ENCODE data around the gene HDAC1.

HDAC1 gene

DNA sequence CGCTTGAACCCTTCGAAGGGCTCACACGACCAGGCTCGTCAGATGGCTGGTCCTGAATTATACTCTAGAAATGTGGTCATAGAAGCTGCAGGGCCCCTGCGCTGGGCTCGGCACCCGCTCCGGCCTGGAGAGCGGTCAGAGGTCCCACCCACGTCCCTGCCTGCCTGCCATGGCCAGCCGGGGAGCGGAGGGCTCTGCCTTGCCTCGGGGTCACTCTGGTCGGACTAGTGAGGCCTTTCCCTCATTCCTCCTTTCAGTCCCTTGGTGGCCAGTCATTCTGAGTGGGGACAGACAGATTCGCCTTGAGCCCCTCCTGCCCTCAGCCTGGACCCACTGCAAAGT, 44.7 kb downstream of the HDAC1 start:
- Histone ChIP-seq H3K9me3 (ENCODE audit: control insufficient read depth, low read length) (no peaks in the 10 kb centered on the region), H3K4me3 (ENCODE audit: insufficient read depth, low read depth, low read length) (peak overlapping the region; percentile 70), H3K27me3 (ENCODE audit: control insufficient read depth, insufficient read depth, low read length, poor library complexity, severe bottlenecking) (no peaks in the 10 kb centered on the region), H3K4me1 (ENCODE audit: control insufficient read depth, insufficient read depth, low read length) (peaks cover 36% of the 10 kb centered on the region), H3K27ac (ENCODE audit: insufficient read depth, low read depth, low read length, poor library complexity, severe bottlenecking) (no peak overlapping the region), H3K36me3 (ENCODE audit: control insufficient read depth, insufficient read depth, low read length) (peaks cover 26% of the 10 kb centered on the region)
- 31% methylated on average over 15 of the region's 15 CpGs for WGBS, 2 experiments

DNA sequence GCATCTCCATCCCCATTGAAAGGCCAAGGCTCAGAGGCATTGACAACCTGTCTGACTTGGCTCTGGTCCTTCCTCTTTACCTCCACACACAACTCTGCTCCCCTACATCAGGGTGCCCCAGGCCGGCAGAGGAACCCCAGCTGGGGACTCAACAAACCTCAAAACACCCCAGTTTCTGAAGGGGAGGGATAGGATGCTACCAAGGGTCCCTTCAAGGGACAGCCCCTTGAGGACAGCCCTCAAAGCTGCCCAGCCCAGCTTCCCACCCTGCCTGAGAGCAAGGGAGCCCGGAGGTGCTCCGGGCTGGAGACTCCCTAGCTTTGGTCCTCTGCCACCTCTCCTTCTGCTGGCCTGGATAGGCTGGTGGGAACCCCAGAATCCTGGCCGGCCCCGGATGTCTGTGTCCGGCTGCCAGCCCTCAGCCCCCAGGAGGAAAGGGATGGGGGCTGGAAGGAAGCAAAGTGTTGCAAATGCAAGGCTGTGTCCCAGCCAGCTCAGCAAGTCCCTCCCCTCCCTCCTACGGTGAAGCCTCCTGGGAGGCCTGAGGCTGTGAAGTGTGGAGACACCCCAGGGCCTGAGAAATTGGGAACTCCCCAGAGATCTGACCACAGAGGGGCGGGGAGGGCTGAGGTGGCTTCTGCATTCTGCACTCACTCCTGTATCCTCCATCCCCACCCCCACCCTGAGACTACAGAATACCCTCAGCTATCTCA, 45.2 kb downstream of the HDAC1 start:
- 74 to 76% methylated on average over 8 of the region's 8 CpGs for WGBS, 2 experiments
- no peak overlapping the region for H3K4me3 ChIP-seq (ENCODE audit: insufficient read depth, low read depth, low read length)
- no peaks in the 10 kb centered on the region for H3K9me3 ChIP-seq (ENCODE audit: control insufficient read depth, low read length)
- H3K4me1 ChIP-seq (ENCODE audit: control insufficient read depth, insufficient read depth, low read length): peaks cover 36% of the 10 kb centered on the region
- H3K27ac ChIP-seq (ENCODE audit: insufficient read depth, low read depth, low read length, poor library complexity, severe bottlenecking): no peak overlapping the region
- H3K27me3 ChIP-seq (ENCODE audit: control insufficient read depth, insufficient read depth, low read length, poor library complexity, severe bottlenecking): no peaks in the 10 kb centered on the region
- H3K36me3 ChIP-seq (ENCODE audit: control insufficient read depth, insufficient read depth, low read length): peaks cover 23% of the 10 kb centered on the region

DNA sequence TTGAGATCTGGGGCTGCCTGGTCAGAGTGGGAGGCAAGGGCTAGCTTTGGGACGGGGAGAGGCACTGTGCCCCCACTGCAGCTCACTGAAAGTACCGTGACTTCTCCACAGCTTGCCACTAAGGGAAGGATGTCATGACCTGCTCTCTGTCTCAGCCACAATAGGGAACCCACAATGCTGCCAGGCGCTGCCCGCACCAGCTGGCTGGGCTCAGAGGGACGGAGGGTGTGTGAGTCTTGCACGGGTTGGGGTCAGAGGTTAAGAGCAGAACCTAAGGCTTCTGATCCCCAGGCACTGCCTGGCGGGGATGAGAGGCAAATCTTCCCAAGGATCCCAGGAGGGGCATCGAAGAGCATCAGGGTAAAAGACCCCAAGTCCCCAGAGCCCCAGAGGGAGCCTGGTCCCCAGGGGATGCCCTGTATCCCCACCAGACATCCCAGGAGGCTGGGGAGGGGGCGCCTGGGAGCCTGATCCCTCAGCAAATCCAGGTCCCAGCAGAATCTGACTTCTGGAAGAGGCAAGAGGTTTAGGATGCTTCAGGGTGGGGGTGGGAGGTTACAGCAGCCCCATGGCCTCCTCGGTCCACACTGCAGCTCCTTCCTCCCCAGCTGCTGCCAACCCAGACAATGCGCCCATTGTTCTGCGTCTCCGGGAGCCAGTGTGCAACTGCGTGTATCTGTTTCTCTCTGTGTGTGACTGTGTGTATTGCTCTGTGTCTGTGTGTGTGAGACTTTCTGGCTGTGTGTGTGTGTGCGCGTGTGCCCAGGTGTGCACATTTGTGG, 46.2 kb downstream of the HDAC1 start:
- H3K4me1 ChIP-seq (ENCODE audit: control insufficient read depth, insufficient read depth, low read length): peaks cover 36% of the 10 kb centered on the region
- H3K36me3 ChIP-seq (ENCODE audit: control insufficient read depth, insufficient read depth, low read length): peaks cover 18% of the 10 kb centered on the region
- no peaks in the 10 kb centered on the region for H3K9me3 ChIP-seq (ENCODE audit: control insufficient read depth, low read length)
- H3K4me3 ChIP-seq (ENCODE audit: insufficient read depth, low read depth, low read length): no peak overlapping the region
- H3K27me3 ChIP-seq (ENCODE audit: control insufficient read depth, insufficient read depth, low read length, poor library complexity, severe bottlenecking): no peaks in the 10 kb centered on the region
- H3K27ac ChIP-seq (ENCODE audit: insufficient read depth, low read depth, low read length, poor library complexity, severe bottlenecking): peak overlapping the region; percentile 74
- WGBS, 2 experiments: 57 to 63% methylated on average over 16 of the region's 16 CpGs

DNA sequence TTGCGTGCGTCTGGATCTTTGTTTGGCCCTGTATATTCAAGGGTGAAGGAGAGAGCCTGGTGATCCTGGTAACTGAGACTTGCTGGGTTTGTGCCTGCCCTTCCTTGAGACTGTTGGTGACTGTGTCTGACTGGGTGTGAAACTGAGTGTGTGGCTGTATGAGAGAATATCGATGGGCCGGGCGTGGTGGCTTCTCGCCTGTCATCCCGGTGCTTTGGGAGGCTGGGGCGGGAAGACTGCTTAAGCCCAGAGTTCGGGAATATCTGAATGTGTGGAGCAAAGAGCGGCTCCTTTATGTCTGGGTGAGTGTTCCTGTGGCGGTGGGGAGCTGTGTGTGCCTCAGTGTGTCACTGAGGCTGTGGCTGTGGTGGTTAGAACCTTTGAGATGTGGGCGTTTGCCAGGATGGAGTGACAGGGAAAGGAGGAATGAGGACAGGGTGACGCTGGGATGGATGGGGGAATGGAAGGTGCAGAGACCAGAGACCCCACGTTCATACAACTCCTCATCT, 46.8 kb downstream of the HDAC1 start:
- Histone ChIP-seq H3K4me3 (ENCODE audit: insufficient read depth, low read depth, low read length) (no peak overlapping the region), H3K27me3 (ENCODE audit: control insufficient read depth, insufficient read depth, low read length, poor library complexity, severe bottlenecking) (no peaks in the 10 kb centered on the region), H3K36me3 (ENCODE audit: control insufficient read depth, insufficient read depth, low read length) (peaks cover 11% of the 10 kb centered on the region), H3K9me3 (ENCODE audit: control insufficient read depth, low read length) (no peaks in the 10 kb centered on the region), H3K27ac (ENCODE audit: insufficient read depth, low read depth, low read length, poor library complexity, severe bottlenecking) (peak overlapping the region; percentile 74), H3K4me1 (ENCODE audit: control insufficient read depth, insufficient read depth, low read length) (peaks cover 30% of the 10 kb centered on the region)
- WGBS, 2 experiments: 91 to 92% methylated on average over 14 of the region's 14 CpGs

DNA sequence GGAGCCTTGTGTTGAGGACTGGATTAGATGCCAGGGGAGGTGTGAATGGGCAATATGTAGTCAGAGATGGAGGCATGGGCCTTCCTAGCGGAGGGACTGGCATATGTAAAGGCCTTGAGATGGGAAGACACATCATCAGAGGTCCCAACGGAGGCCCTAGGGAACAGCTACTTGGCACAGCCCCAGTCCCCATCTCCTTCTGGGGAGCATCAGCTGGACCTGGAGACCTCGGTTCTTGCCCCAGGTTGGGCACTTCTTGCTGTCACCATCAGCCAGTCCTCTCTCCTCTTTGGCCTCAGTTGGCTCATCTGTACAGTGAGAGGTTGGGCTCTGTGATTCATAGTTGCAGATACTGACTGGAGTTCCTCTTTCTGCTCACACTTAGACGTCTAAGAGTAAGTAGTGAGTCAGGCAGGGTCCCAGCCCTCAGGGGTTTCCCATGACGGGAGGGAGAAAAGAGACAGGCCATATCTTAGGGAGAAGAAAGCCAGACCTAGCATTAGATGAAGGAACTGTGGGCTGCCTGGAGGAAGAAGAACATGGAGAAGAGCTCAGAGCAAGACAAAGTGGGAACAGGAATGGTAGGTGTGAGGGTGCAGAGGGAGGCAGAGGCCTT, 47.6 kb downstream of the HDAC1 start:
- 88 to 93% methylated on average over 5 of the region's 5 CpGs for WGBS, 2 experiments
- no peak overlapping the region for H3K27ac ChIP-seq (ENCODE audit: insufficient read depth, low read depth, low read length, poor library complexity, severe bottlenecking)

DNA sequence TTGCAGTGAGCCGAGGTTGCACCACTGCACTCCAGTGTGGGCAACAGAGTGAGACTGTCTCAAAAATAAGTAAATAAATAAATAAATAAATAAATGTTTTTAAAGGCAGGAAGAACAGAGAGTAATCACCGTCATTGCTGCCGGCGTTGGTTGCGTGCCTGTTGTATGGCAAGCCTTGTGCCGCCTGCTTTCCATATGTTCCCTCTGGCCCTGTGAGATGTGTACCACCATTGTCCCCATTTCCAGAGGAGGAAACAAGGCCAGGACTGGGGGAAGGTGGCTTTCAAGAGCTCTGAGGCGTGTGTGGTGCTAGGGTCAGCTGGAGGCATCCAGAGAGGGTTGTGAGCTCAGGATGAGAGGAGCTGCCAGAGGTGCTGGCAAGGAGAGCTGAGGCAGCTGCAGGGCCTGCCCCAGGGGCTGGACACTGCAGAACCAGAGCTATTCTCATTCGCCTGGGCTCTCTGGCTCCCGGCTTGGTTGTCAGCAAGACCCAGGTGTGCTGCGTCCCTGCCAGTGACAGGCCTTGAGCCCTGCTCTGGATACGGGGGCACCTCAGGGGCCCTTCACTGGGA, 49.4 kb downstream of the HDAC1 start:
- no peak overlapping the region for H3K27ac ChIP-seq (ENCODE audit: insufficient read depth, low read depth, low read length, poor library complexity, severe bottlenecking)
- 89 to 92% methylated on average over 11 of the region's 11 CpGs for WGBS, 2 experiments
- H3K4me3 ChIP-seq (ENCODE audit: insufficient read depth, low read depth, low read length): no peak overlapping the region
- peaks cover 26% of the 10 kb centered on the region for H3K4me1 ChIP-seq (ENCODE audit: control insufficient read depth, insufficient read depth, low read length)
- H3K9me3 ChIP-seq (ENCODE audit: control insufficient read depth, low read length): no peaks in the 10 kb centered on the region
- H3K27me3 ChIP-seq (ENCODE audit: control insufficient read depth, insufficient read depth, low read length, poor library complexity, severe bottlenecking): no peaks in the 10 kb centered on the region
- no peaks in the 10 kb centered on the region for H3K36me3 ChIP-seq (ENCODE audit: control insufficient read depth, insufficient read depth, low read length)

More for the DNA sequence above, 47.6 kb downstream of the HDAC1 start:
- Histone ChIP-seq H3K9me3 (ENCODE audit: control insufficient read depth, low read length) (no peaks in the 10 kb centered on the region), H3K4me3 (ENCODE audit: insufficient read depth, low read depth, low read length) (no peak overlapping the region), H3K4me1 (ENCODE audit: control insufficient read depth, insufficient read depth, low read length) (peaks cover 26% of the 10 kb centered on the region), H3K27me3 (ENCODE audit: control insufficient read depth, insufficient read depth, low read length, poor library complexity, severe bottlenecking) (no peaks in the 10 kb centered on the region), H3K36me3 (ENCODE audit: control insufficient read depth, insufficient read depth, low read length) (peaks cover 3% of the 10 kb centered on the region)

DNA sequence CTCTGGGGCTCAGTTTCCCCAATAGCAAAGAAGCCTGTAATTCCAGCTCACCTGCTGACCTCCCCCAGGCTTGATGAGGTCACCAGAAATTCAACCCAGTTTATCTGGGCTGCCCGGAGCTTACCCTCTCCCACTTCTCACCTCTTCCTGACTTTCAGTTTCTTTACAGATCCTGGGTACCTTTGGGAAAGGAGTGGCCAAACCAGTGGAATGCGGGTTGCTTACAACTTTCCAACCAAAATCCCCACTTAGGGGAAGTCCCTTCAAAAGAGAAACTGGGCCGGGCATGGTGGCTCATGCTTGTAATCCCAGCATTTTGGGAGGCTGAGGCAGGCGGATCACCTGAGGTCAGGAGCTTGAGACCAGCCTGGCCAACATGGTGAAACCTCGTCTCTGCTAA, 50.1 kb downstream of the HDAC1 start:
- no peaks in the 10 kb centered on the region for H3K36me3 ChIP-seq (ENCODE audit: control insufficient read depth, insufficient read depth, low read length)
- 82 to 84% methylated on average over 5 of the region's 5 CpGs for WGBS, 2 experiments
- H3K4me3 ChIP-seq (ENCODE audit: insufficient read depth, low read depth, low read length): no peak overlapping the region
- no peaks in the 10 kb centered on the region for H3K9me3 ChIP-seq (ENCODE audit: control insufficient read depth, low read length)
- H3K27me3 ChIP-seq (ENCODE audit: control insufficient read depth, insufficient read depth, low read length, poor library complexity, severe bottlenecking): no peaks in the 10 kb centered on the region
- no peak overlapping the region for H3K27ac ChIP-seq (ENCODE audit: insufficient read depth, low read depth, low read length, poor library complexity, severe bottlenecking)
- peaks cover 21% of the 10 kb centered on the region for H3K4me1 ChIP-seq (ENCODE audit: control insufficient read depth, insufficient read depth, low read length)

DNA sequence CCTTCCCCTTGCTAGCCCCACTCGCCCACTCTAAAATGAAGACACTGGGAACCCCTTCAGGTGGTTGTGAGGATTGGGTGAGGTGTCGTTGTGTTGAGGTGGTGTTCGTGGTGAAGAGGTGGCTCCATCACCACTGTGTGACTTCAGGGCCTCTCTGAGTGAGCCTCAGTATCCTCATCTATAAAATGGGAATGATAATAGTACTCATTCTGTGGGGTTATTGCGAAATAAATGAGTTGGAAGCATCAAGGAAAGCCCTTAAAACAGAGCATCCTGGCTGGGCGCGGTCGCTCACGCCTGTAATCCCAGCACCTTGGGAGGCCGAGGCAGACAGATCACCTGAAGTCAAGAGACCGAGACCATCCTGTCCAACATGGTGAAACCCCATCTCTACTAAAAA, 50.8 kb downstream of the HDAC1 start:
- no peak overlapping the region for H3K27ac ChIP-seq (ENCODE audit: insufficient read depth, low read depth, low read length, poor library complexity, severe bottlenecking)
- no peaks in the 10 kb centered on the region for H3K27me3 ChIP-seq (ENCODE audit: control insufficient read depth, insufficient read depth, low read length, poor library complexity, severe bottlenecking)
- no peaks in the 10 kb centered on the region for H3K9me3 ChIP-seq (ENCODE audit: control insufficient read depth, low read length)
- no peak overlapping the region for H3K4me3 ChIP-seq (ENCODE audit: insufficient read depth, low read depth, low read length)
- H3K4me1 ChIP-seq (ENCODE audit: control insufficient read depth, insufficient read depth, low read length): peaks cover 14% of the 10 kb centered on the region
- WGBS, 2 experiments: 93 to 96% methylated on average over 10 of the region's 10 CpGs
- H3K36me3 ChIP-seq (ENCODE audit: control insufficient read depth, insufficient read depth, low read length): no peaks in the 10 kb centered on the region

DNA sequence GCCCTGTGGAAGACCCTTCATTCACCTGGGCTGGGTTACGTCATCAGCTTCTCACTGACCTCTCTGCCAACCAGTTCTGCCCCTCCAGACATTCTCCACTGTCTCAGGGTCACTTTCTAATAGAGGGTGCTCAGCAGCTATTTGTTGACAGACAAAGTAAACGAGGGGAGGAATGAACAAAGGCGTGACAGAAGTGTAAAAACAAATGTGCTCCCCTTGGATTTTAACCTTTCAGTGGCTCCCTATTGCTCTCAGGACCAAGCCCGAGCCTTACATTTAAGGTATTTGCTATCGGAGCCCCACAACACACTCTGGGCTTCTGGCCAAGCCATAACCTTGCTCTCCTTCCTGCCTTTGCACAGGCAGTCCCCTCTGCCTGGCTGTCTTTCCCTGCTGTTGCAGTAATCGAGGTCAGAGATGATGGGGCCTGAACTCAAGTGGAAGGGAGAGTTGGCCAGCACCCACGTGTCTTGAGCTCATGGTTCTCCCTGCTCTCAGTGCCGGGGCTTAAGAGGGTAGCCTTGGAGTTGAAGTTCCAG, 53.5 kb downstream of the HDAC1 start:
- Histone ChIP-seq H3K9me3 (ENCODE audit: control insufficient read depth, low read length) (no peaks in the 10 kb centered on the region), H3K27ac (ENCODE audit: insufficient read depth, low read depth, low read length, poor library complexity, severe bottlenecking) (no peak overlapping the region), H3K4me1 (ENCODE audit: control insufficient read depth, insufficient read depth, low read length) (no peaks in the 10 kb centered on the region), H3K27me3 (ENCODE audit: control insufficient read depth, insufficient read depth, low read length, poor library complexity, severe bottlenecking) (peaks cover 7% of the 10 kb centered on the region), H3K36me3 (ENCODE audit: control insufficient read depth, insufficient read depth, low read length) (no peaks in the 10 kb centered on the region), H3K4me3 (ENCODE audit: insufficient read depth, low read depth, low read length) (no peak overlapping the region)
- WGBS, 2 experiments: 87 to 88% methylated on average over 8 of the region's 8 CpGs

All from ectodermal cell (in vitro differentiated cells).